ENCODE measurements around the gene FCHO2.

FCHO2 gene

GRCh38 chr5:73137563-73138530 is 182.0 kb downstream of the FCHO2 start:
- DNase-seq: no peak

- DNase-seq: no peak
These were observed 183.6 kb downstream of the FCHO2 start for GRCh38 chr5:73139485-73139884.
